Activated CD8-positive, alpha-beta T cell treated with anti-CD3 and anti-CD28 coated beads for 36 hours (primary cell): Measurements from ENCODE around the gene SND1. TPM values are rescaled to one million over a fixed set of nuclear protein-coding genes. Genes with fewer than 3 reads are reported as not detected.

Experiments used
- ATAC-seq: fragments of 200-7000 bp; cut with Tn5 transposase; one replicate; pipeline ENCODE4 v1.10.0; 2021; ENCODE audit warnings: mild to moderate bottlenecking, moderate library complexity
- CTCF ChIA-PET: fragments of 350-600 bp; sonication (Branson Sonifier 250); formaldehyde crosslinking; loops from one replicate; lab custom pipeline; 2021; ENCODE audit warnings: antibody characterized with exemption; lab: Charles Lee
- POLR2A ChIA-PET: fragments of 350-600 bp; sonication (Branson Sonifier 250); formaldehyde crosslinking; loops from one replicate; lab custom pipeline; 2021; ENCODE audit warnings: antibody characterized with exemption; lab: Charles Lee
- DNase-seq: peaks from one replicate; pipeline ENCODE4 v3.0.0-alpha.2; 2020
- H3K27ac Mint-ChIP-seq: one replicate; pipeline ENCODE4 v1.8.0; 2021; ENCODE audit warnings: mild to moderate bottlenecking, mixed read lengths
- H3K27me3 Mint-ChIP-seq: one replicate; pipeline ENCODE4 v1.8.0; 2021; ENCODE audit warnings: mixed read lengths
- H3K36me3 Mint-ChIP-seq: one replicate; pipeline ENCODE4 v1.8.0; 2021; ENCODE audit warnings: low read depth, mixed read lengths
- H3K4me1 Mint-ChIP-seq: one replicate; pipeline ENCODE4 v1.8.0; 2021; ENCODE audit warnings: low read depth, mixed read lengths
- H3K4me3 Mint-ChIP-seq: one replicate; pipeline ENCODE4 v1.8.0; 2021; ENCODE audit warnings: mild to moderate bottlenecking, moderate library complexity, mixed read lengths
- H3K9me3 Mint-ChIP-seq: one replicate; pipeline ENCODE4 v1.8.0; 2021; ENCODE audit warnings: mixed read lengths
- CTCF ChIP-seq: fragments of 200-600 bp; IDR thresholded peaks from one replicate; pipeline ENCODE4 v1.8.0; 2022; ENCODE audit warnings: antibody characterized with exemption, mild to moderate bottlenecking
- intact Hi-C: fragments of 100-400 bp; cut with micrococcal nuclease; formaldehyde crosslinking; loops from one replicate; pipeline ENCODE4 v1.10.0; 2022
- total RNA-seq, 2 experiments: library from RNA; stranded (reverse); gene quantifications; one replicate each; pipeline ENCODE4 v1.2.3, GENCODE V29; 2021

The SND1 gene
- total RNA-seq, 2 experiments from 2014 or later, result 206 to 208 TPM

- H3K27me3 Mint-ChIP-seq, result no peaks in the 10 kb centered on the region
- ATAC-seq, result no peak
- ChIA-PET CTCF (no interaction called here), POLR2A (no interaction called here)
- no peaks in the 10 kb centered on the region for H3K9me3 Mint-ChIP-seq
- H3K4me1 Mint-ChIP-seq, result peaks cover 54% of the 10 kb centered on the region
- DNase-seq, result no peak
- peaks cover 8% of the 10 kb centered on the region for H3K36me3 Mint-ChIP-seq
- intact Hi-C loops, result no loop called here
- H3K27ac Mint-ChIP-seq, result no peak overlapping the region
- no peak overlapping the region for H3K4me3 Mint-ChIP-seq
- no peak for TF ChIP-seq CTCF
These were observed 403.6 kb downstream of the SND1 start for GRCh38 chr7:128055637-128056036.

GRCh38 chr7:128056901-128057300 lies 404.9 kb downstream of the SND1 start:
- Mint-ChIP-seq H3K4me3 (no peak overlapping the region), H3K27ac (no peak overlapping the region), H3K27me3 (no peaks in the 10 kb centered on the region), H3K4me1 (peaks cover 47% of the 10 kb centered on the region), H3K36me3 (peaks cover 8% of the 10 kb centered on the region), H3K9me3 (no peaks in the 10 kb centered on the region)
- POLR2A ChIA-PET, result no interaction called here
- ATAC-seq (no peak), DNase-seq (no peak)
- intact Hi-C loops, result no loop called here
- CTCF ChIA-PET, result no interaction called here
- TF ChIP-seq CTCF, result no peak

DNA sequence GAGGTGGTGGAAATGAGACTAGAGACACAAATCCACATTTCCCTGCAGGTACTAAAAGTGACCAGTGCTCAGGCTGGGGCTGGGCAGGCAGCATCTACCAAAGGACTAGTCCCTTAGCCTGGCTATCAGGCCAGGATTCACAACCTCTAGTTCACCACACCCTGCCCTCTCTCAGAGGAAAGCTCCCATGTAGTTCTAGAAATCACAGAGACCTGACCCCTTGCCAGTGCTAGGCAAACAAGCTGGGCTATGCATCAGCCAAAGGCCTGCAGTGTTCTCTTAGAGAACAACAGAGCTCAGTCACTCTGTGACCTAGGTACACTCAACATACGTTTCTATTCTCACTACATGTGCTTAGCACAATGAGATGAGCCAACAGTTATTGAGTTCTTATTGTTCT lies 405.9 kb downstream of the SND1 start:
- ATAC-seq (no peak), DNase-seq (no peak)
- ChIA-PET CTCF (interaction anchor here (0.7 to 1.2 kb wide), 2 partner anchors 78 to 151 kb away, joined by 3 read pairs; no protein-coding TSS in a partner anchor), POLR2A (interaction anchor here (0.7 to 1.0 kb wide), 2 partner anchors 110 to 392 kb away, joined by 3 read pairs; no protein-coding TSS in a partner anchor)
- no peak for TF ChIP-seq CTCF
- Mint-ChIP-seq H3K4me1 (peaks cover 39% of the 10 kb centered on the region), H3K9me3 (no peaks in the 10 kb centered on the region), H3K27me3 (no peaks in the 10 kb centered on the region), H3K36me3 (peaks cover 8% of the 10 kb centered on the region), H3K27ac (no peak overlapping the region), H3K4me3 (no peak overlapping the region)
- intact Hi-C loops, result no loop called here

GRCh38 chr7:128059143-128059988 lies 407.4 kb downstream of the SND1 start:
- H3K4me3 Mint-ChIP-seq, result no peak overlapping the region
- CTCF ChIA-PET, result interaction anchor here (0.8 to 1.4 kb wide), 5 partner anchors 9 to 267 kb away, joined by 3 to 4 read pairs (median 3); no protein-coding TSS in a partner anchor
- POLR2A ChIA-PET, result interaction anchor here (0.7 to 1.0 kb wide), 3 partner anchors 45 to 111 kb away, joined by 3 to 4 read pairs (median 3); no protein-coding TSS in a partner anchor
- H3K36me3 Mint-ChIP-seq, result peaks cover 8% of the 10 kb centered on the region
- intact Hi-C loops, result no loop called here
- no peaks in the 10 kb centered on the region for H3K27me3 Mint-ChIP-seq
- H3K27ac Mint-ChIP-seq, result peak overlapping the region; percentile 9
- H3K9me3 Mint-ChIP-seq, result no peaks in the 10 kb centered on the region
- H3K4me1 Mint-ChIP-seq, result peaks cover 42% of the 10 kb centered on the region
- TF ChIP-seq CTCF, result no peak
- peak; percentile 91 for ATAC-seq
- peak; percentile 26 for DNase-seq

GRCh38 chr7:128060018-128060417 lies 408.0 kb downstream of the SND1 start:
- no peak overlapping the region for H3K4me3 Mint-ChIP-seq

More at GRCh38 chr7:128060018-128060417, 408.0 kb downstream of the SND1 start:
- CTCF ChIA-PET, result interaction anchor here (0.8 to 1.4 kb wide), 3 partner anchors 76 to 268 kb away, joined by 3 to 4 read pairs (median 3); no protein-coding TSS in a partner anchor
- H3K27ac Mint-ChIP-seq, result peak overlapping the region; percentile 21
- DNase-seq (no peak), ATAC-seq (no peak)
- TF ChIP-seq CTCF, result no peak
- intact Hi-C loops, result no loop called here
- H3K27me3 Mint-ChIP-seq, result no peaks in the 10 kb centered on the region
- H3K36me3 Mint-ChIP-seq, result peaks cover 6% of the 10 kb centered on the region
- H3K9me3 Mint-ChIP-seq, result no peaks in the 10 kb centered on the region
- peaks cover 46% of the 10 kb centered on the region for H3K4me1 Mint-ChIP-seq
- POLR2A ChIA-PET, result no interaction called here
